K562 (cell line): Measurements from ENCODE around the gene AZGP1. TPM values are rescaled to one million over a fixed set of nuclear protein-coding genes. Genes with fewer than 3 reads are reported as not detected.

Source experiments
- ARID1B ChIP-seq: fragments of 450-650 bp; IDR thresholded peaks from 2 replicates; pipeline ENCODE4 v1.6.1; 2016; ENCODE audit warnings: antibody characterized with exemption, mild to moderate bottlenecking, inconsistent platforms
- ATF4 ChIP-seq: fragments of 450-650 bp; formaldehyde crosslinking; IDR thresholded peaks from 2 replicates; pipeline ENCODE4 v1.4.0; 2022; ENCODE audit warnings: mild to moderate bottlenecking, moderate library complexity
- CBFA2T2 ChIP-seq: fragments of 450-650 bp; conservative IDR thresholded peaks from 2 replicates; pipeline ENCODE4 v1.6.1; 2017; ENCODE audit warnings: mild to moderate bottlenecking
- CBX8 ChIP-seq: fragments of 200-600 bp; sonication (generic); IDR thresholded peaks from 2 replicates; pipeline ENCODE4 v1.6.1; 2012; ENCODE audit warnings: borderline replicate concordance, mixed run types, low read depth, mild to moderate bottlenecking, moderate library complexity, mixed read lengths, low read length, control low read depth, inconsistent platforms; ENCODE audit not compliant: poor library complexity, severe bottlenecking; ENCODE audit errors: extremely low read depth
- CREM ChIP-seq: IDR thresholded peaks from 2 replicates; pipeline ENCODE4 v1.6.1; 2014; ENCODE audit warnings: antibody characterized with exemption, low read depth
- E2F6 ChIP-seq, 2 experiments: IDR thresholded peaks; 2 replicates each; pipeline ENCODE4 v1.6.1; 2011; ENCODE audit warnings: borderline replicate concordance in 1 of 2, control low read depth in 1 of 2, low read depth in 1 of 2, low read length in 1 of 2, mild to moderate bottlenecking in 1 of 2, mixed read lengths in 1 of 2, moderate library complexity in 1 of 2; ENCODE audit not compliant: insufficient read depth in 1 of 2, insufficient read length in 1 of 2, poor library complexity in 1 of 2, severe bottlenecking in 1 of 2; ENCODE audit errors: extremely low read depth in 1 of 2
- HNRNPK ChIP-seq: fragments of 200-400 bp; formaldehyde crosslinking; IDR thresholded peaks from one replicate; pipeline ENCODE4 v1.6.1; 2018; ENCODE audit warnings: mild to moderate bottlenecking, low read depth, low read length; ENCODE audit not compliant: poor library complexity, severe bottlenecking
- PHF20 ChIP-seq: fragments of 450-650 bp; IDR thresholded peaks from 2 replicates; pipeline ENCODE4 v1.6.1; 2018; ENCODE audit not compliant: partially characterized antibody
- PHTF2 ChIP-seq: fragments of 250-450 bp; sonication (Bioruptor Pico); IDR thresholded peaks from 2 replicates; pipeline ENCODE4 v1.5.0; 2021; ENCODE audit warnings: mild to moderate bottlenecking
- RBM17 ChIP-seq: fragments of 200-400 bp; formaldehyde crosslinking; IDR thresholded peaks from 2 replicates; pipeline ENCODE4 v1.6.1; 2017; ENCODE audit warnings: low read depth, mild to moderate bottlenecking, low read length, borderline replicate concordance
- RBM34 ChIP-seq: fragments of 200-400 bp; formaldehyde crosslinking; IDR thresholded peaks from 2 replicates; pipeline ENCODE4 v1.6.1; 2018; ENCODE audit warnings: low read length, borderline replicate concordance; ENCODE audit not compliant: insufficient read depth
- RCOR1 ChIP-seq, 2 experiments: IDR thresholded peaks; 2 replicates each; pipeline ENCODE4 v1.6.1; 2012; ENCODE audit warnings: low read depth in 2 of 2, low read length in 2 of 2, borderline replicate concordance in 1 of 2, improper control_type of control experiment in 1 of 2
- SETDB1 ChIP-seq: IDR thresholded peaks from one replicate; pipeline ENCODE4 v1.6.1; 2012; ENCODE audit warnings: low read length, control low read depth, inconsistent platforms
- SMAD2 ChIP-seq: fragments of 150-350 bp; IDR thresholded peaks from 2 replicates; pipeline ENCODE4 v1.6.1; 2014; ENCODE audit warnings: low read depth, mild to moderate bottlenecking, low read length
- ZBTB7A ChIP-seq: IDR thresholded peaks from 2 replicates; pipeline ENCODE4 v1.6.1; 2011; ENCODE audit warnings: low read depth, mild to moderate bottlenecking, low read length, moderate library complexity, borderline replicate concordance; ENCODE audit not compliant: control insufficient read depth
- ZNF696 ChIP-seq: fragments of 250-450 bp; sonication (Bioruptor Pico); conservative IDR thresholded peaks from 2 replicates; pipeline ENCODE4 v1.4.0; 2020; ENCODE audit warnings: mild to moderate bottlenecking, moderate library complexity
- polyA plus RNA-seq, 8 experiments: library from polyadenylated mRNA; depleted of rRNA in 4 of 8; stranded (reverse) in 5 of 8; unstranded in 3 of 8; fragments of >200 nt; fragmentation: Nextera tagmentation in 2 of 8; fragmentation: Illumina TruSeq in 1 of 8; extraction: Ambion mirVana in 2 of 8; extraction: Trizol in 1 of 8; gene quantifications; 2 replicates each; pipeline versions ENCODE4 v1.2.1 to v1.2.3, GENCODE V29; 2011 to 2014; ENCODE audit warnings: inconsistent platforms in 1 of 8, missing spikeins in 1 of 8
- total RNA-seq, 7 experiments: library from RNA; depleted of rRNA in 6 of 7; stranded (reverse); fragments of >200 nt in 6 of 7; fragmentation: Illumina TruSeq in 2 of 7; extraction: Trizol in 2 of 7; gene quantifications; 2 replicates each; pipeline versions ENCODE4 v1.2.1 to v1.2.3, GENCODE V29; 2011 to 2021; ENCODE audit warnings: low replicate concordance in 1 of 7
- TF ChIP-seq, protein P1 (sequence below): fragments of 450-650 bp; IDR thresholded peaks from 2 replicates; pipeline ENCODE4 v1.6.1; 2016; ENCODE audit warnings: low read depth

Gene AZGP1
- total and polyA plus RNA-seq, 9 of the 15 experiments (the other 6 are each of a cell fraction or from before 2014, with no cell fraction given), result 0.18 to 0.53 TPM; not detected in 7

GRCh38 chr7:99928994-99929729 lies 46.7 kb downstream of the AZGP1 start, which contains the start of gene GJC3 (continued):
- TF ChIP-seq, protein P1, sequence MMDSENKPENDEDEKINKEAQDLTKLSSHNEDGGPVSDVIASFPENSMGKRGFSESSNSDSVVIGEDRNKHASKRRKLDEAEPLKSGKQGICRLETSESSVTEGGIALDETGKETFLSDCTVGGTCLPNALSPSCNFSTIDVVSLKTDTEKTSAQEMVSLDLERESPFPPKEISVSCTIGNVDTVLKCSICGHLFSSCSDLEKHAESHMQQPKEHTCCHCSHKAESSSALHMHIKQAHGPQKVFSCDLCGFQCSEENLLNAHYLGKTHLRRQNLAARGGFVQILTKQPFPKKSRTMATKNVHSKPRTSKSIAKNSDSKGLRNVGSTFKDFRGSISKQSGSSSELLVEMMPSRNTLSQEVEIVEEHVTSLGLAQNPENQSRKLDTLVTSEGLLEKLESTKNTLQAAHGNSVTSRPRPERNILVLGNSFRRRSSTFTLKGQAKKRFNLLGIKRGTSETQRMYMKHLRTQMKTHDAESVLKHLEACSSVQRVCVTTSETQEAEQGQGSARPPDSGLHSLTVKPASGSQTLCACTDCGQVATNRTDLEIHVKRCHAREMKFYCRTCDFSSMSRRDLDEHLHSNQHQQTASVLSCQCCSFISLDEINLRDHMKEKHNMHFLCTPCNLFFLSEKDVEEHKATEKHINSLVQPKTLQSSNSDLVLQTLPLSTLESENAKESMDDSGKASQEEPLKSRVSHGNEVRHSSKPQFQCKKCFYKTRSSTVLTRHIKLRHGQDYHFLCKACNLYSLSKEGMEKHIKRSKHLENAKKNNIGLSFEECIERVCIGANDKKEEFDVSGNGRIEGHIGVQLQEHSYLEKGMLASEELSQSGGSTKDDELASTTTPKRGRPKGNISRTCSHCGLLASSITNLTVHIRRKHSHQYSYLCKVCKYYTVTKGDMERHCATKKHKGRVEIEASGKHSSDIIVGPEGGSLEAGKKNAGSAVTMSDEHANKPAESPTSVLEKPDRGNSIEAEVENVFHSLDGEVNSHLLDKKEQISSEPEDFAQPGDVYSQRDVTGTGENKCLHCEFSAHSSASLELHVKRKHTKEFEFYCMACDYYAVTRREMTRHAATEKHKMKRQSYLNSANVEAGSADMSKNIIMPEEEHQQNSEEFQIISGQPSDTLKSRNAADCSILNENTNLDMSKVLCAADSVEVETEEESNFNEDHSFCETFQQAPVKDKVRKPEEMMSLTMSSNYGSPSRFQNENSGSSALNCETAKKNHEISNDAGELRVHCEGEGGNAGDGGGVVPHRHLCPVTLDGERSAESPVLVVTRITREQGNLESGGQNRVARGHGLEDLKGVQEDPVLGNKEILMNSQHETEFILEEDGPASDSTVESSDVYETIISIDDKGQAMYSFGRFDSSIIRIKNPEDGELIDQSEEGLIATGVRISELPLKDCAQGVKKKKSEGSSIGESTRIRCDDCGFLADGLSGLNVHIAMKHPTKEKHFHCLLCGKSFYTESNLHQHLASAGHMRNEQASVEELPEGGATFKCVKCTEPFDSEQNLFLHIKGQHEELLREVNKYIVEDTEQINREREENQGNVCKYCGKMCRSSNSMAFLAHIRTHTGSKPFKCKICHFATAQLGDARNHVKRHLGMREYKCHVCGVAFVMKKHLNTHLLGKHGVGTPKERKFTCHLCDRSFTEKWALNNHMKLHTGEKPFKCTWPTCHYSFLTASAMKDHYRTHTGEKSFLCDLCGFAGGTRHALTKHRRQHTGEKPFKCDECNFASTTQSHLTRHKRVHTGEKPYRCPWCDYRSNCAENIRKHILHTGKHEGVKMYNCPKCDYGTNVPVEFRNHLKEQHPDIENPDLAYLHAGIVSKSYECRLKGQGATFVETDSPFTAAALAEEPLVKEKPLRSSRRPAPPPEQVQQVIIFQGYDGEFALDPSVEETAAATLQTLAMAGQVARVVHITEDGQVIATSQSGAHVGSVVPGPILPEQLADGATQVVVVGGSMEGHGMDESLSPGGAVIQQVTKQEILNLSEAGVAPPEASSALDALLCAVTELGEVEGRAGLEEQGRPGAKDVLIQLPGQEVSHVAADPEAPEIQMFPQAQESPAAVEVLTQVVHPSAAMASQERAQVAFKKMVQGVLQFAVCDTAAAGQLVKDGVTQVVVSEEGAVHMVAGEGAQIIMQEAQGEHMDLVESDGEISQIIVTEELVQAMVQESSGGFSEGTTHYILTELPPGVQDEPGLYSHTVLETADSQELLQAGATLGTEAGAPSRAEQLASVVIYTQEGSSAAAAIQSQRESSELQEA, result no peak
- no peak for TF ChIP-seq SETDB1
- no peak for TF ChIP-seq PHTF2 (CRISPR knock-in tag)
- no peak for TF ChIP-seq ZNF696
- peak; percentile 56 for TF ChIP-seq CBFA2T2
- TF ChIP-seq PHF20, result no peak
- TF ChIP-seq SMAD2, result no peak
- TF ChIP-seq CREM, result peak; percentile 59
- TF ChIP-seq CBX8, result no peak
- TF ChIP-seq ATF4 (CRISPR knock-in tag), result no peak
- no peak for TF ChIP-seq E2F6 (IDR thresholded peaks at IDR 0.05; ENCODE audit: borderline replicate concordance in 1 of 2, extremely low read depth in 1 of 2, insufficient read depth in 1 of 2, insufficient read length in 1 of 2, low read depth in 1 of 2, low read length in 1 of 2, poor library complexity in 1 of 2, severe bottlenecking in 1 of 2)
- no peak for TF ChIP-seq ARID1B
- no peak for TF ChIP-seq RBM34
- TF ChIP-seq RCOR1 (IDR thresholded peaks at IDR 0.05; ENCODE audit: borderline replicate concordance in 1 of 2, low read depth in 2 of 2, low read length in 2 of 2), result peak in 1 of 2 experiments; percentile 54; a peak in 2 of 4 replicates
- TF ChIP-seq HNRNPK, result no peak
- no peak for TF ChIP-seq ZBTB7A
- no peak for TF ChIP-seq RBM17
